Measurements from ENCODE around the gene LCN9.

DNA sequence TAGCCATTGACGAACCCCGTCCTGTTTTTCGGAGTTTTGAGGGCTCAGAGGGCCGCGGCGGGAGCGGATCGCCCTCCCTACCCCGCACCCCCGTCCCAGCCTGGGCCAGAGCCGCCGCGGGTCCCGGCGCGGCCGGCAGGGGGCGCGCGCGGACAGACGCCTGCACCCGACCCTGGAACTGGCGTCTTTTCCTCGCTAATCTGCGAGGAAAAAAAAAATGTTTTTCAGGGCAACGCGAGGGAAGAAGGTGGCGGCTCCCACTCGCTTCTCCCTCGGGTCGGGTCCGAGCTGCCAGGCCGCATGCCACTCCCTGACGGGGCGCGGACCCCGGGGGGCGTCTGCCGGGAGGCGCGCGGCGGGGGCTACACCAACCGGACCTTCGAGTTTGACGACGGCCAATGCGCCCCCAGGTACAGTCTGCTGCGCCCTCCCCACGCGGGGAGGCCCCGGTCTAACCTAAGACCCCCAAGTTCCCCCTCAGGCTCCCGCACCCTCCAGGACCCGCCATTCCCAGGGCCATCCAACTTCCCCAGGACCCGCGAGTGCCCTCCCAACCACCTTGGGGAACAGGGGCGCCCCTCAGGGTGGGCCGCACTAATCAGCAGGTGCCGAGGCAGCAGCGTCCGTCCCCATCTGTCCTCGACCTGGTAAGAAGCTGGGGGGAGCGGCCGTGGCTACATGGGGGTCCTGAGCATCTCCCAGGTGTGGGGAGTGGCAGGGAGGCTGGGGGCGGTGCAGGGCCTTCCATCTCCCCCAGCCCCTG, 39.0 kb downstream of the LCN9 start, which contains the start of gene KCNT1:
- peak; percentile 54 for TF ChIP-seq CTCF (IDR thresholded peaks at IDR 0.05; ENCODE audit: insufficient read depth, low read length)
- TF ChIP-seq GABPA (IDR thresholded peaks at IDR 0.05; ENCODE audit: low read depth) = no peak
- TF ChIP-seq, protein P1, sequence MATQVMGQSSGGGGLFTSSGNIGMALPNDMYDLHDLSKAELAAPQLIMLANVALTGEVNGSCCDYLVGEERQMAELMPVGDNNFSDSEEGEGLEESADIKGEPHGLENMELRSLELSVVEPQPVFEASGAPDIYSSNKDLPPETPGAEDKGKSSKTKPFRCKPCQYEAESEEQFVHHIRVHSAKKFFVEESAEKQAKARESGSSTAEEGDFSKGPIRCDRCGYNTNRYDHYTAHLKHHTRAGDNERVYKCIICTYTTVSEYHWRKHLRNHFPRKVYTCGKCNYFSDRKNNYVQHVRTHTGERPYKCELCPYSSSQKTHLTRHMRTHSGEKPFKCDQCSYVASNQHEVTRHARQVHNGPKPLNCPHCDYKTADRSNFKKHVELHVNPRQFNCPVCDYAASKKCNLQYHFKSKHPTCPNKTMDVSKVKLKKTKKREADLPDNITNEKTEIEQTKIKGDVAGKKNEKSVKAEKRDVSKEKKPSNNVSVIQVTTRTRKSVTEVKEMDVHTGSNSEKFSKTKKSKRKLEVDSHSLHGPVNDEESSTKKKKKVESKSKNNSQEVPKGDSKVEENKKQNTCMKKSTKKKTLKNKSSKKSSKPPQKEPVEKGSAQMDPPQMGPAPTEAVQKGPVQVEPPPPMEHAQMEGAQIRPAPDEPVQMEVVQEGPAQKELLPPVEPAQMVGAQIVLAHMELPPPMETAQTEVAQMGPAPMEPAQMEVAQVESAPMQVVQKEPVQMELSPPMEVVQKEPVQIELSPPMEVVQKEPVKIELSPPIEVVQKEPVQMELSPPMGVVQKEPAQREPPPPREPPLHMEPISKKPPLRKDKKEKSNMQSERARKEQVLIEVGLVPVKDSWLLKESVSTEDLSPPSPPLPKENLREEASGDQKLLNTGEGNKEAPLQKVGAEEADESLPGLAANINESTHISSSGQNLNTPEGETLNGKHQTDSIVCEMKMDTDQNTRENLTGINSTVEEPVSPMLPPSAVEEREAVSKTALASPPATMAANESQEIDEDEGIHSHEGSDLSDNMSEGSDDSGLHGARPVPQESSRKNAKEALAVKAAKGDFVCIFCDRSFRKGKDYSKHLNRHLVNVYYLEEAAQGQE (IDR thresholded peaks at IDR 0.05; ENCODE audit: insufficient replicate concordance, low read depth) = no peak
- no peak for TF ChIP-seq POLR2AphosphoS5 (IDR thresholded peaks at IDR 0.05; ENCODE audit: low read depth)
- no peak for TF ChIP-seq SPI1 (IDR thresholded peaks at IDR 0.05; ENCODE audit: borderline replicate concordance, low read depth)

Measured in HL-60 (cell line).